Neural progenitor cell (in vitro differentiated cells): Measurements from ENCODE around the gene PARP8. TPM values are rescaled to one million over a fixed set of nuclear protein-coding genes. Genes with fewer than 3 reads are reported as not detected.

Experiments
- DNase-seq: peaks from one replicate; pipeline ENCODE4 v3.0.0-alpha.2; 2016; ENCODE audit warnings: low spot score
- H2AFZ ChIP-seq: fragments of 200-600 bp; sonication (generic); replicated peaks from 2 replicates; pipeline ENCODE4 v1.6.1; 2016; ENCODE audit warnings: antibody characterized with exemption
- H3F3A ChIP-seq: fragments of 200-600 bp; sonication (generic); 2 replicates; pipeline ENCODE4 v1.6.1; 2016; ENCODE audit warnings: antibody characterized with exemption, low read depth
- H3K27ac ChIP-seq: fragments of 200-600 bp; sonication (generic); 2 replicates; pipeline ENCODE4 v1.5.1; 2016; ENCODE audit warnings: mild to moderate bottlenecking
- H3K27me3 ChIP-seq: fragments of 200-600 bp; sonication (generic); 2 replicates; pipeline ENCODE4 v1.6.1; 2016; ENCODE audit warnings: mild to moderate bottlenecking, moderate library complexity
- H3K36me3 ChIP-seq: fragments of 200-600 bp; sonication (generic); 2 replicates; pipeline ENCODE4 v1.5.1; 2016
- H3K4me1 ChIP-seq: fragments of 200-600 bp; sonication (generic); 2 replicates; pipeline ENCODE4 v1.6.1; 2016; ENCODE audit warnings: mixed run types
- H3K4me2 ChIP-seq: fragments of 200-600 bp; sonication (generic); 2 replicates; pipeline ENCODE4 v1.6.1; 2016
- H3K4me3 ChIP-seq: fragments of 200-600 bp; sonication (generic); 2 replicates; pipeline ENCODE4 v1.5.1; 2016
- H3K79me2 ChIP-seq: fragments of 200-600 bp; sonication (generic); 2 replicates; pipeline ENCODE4 v1.6.1; 2016; ENCODE audit warnings: low read depth
- H3K9ac ChIP-seq: fragments of 200-600 bp; sonication (generic); 2 replicates; pipeline ENCODE4 v1.6.1; 2016
- H3K9me3 ChIP-seq: fragments of 200-600 bp; sonication (generic); 2 replicates; pipeline ENCODE4 v1.5.1; 2016; ENCODE audit warnings: low read depth
- H4K20me1 ChIP-seq: fragments of 200-600 bp; sonication (generic); 2 replicates; pipeline ENCODE4 v1.6.1; 2016; ENCODE audit warnings: low read depth
- H3K27ac Mint-ChIP-seq: 3 replicates; pipeline ENCODE4 v1.8.0; 2021; ENCODE audit warnings: mixed read lengths
- H3K27me3 Mint-ChIP-seq: 2 replicates; pipeline ENCODE4 v1.8.0; 2022; ENCODE audit warnings: low read depth, mild to moderate bottlenecking, inconsistent platforms, moderate library complexity, mixed read lengths; ENCODE audit not compliant: insufficient read depth
- H3K36me3 Mint-ChIP-seq: 3 replicates; pipeline ENCODE4 v1.8.0; 2021; ENCODE audit warnings: mixed read lengths
- H3K4me1 Mint-ChIP-seq: 3 replicates; pipeline ENCODE4 v1.8.0; 2021; ENCODE audit warnings: mixed read lengths
- H3K4me3 Mint-ChIP-seq: 3 replicates; pipeline ENCODE4 v1.8.0; 2021; ENCODE audit warnings: mild to moderate bottlenecking, moderate library complexity, mixed read lengths
- H3K9me3 Mint-ChIP-seq: 3 replicates; pipeline ENCODE4 v1.8.0; 2020; ENCODE audit warnings: mixed read lengths
- EZH2 ChIP-seq: fragments of 200-600 bp; sonication (generic); IDR thresholded peaks from 2 replicates; pipeline ENCODE4 v1.6.1; 2017; ENCODE audit warnings: antibody characterized with exemption, mild to moderate bottlenecking, moderate library complexity
- EZH2phosphoT487 ChIP-seq: fragments of 200-600 bp; sonication (generic); IDR thresholded peaks from 2 replicates; pipeline ENCODE4 v1.6.1; 2017; ENCODE audit warnings: antibody characterized with exemption
- total RNA-seq: library from RNA; depleted of rRNA; stranded (reverse); fragments of >200 nt; gene quantifications from 2 replicates; pipeline ENCODE4 v1.2.3, GENCODE V29; 2015; ENCODE audit warnings: low replicate concordance
- TF ChIP-seq, protein P1 (sequence below): fragments of 200-600 bp; sonication (generic); IDR thresholded peaks from 2 replicates; pipeline ENCODE4 v1.5.1; 2017; ENCODE audit warnings: antibody characterized with exemption, mild to moderate bottlenecking

PARP8 gene
- total RNA-seq, 1 donor from 2014 or later = 38.9 TPM

DNA sequence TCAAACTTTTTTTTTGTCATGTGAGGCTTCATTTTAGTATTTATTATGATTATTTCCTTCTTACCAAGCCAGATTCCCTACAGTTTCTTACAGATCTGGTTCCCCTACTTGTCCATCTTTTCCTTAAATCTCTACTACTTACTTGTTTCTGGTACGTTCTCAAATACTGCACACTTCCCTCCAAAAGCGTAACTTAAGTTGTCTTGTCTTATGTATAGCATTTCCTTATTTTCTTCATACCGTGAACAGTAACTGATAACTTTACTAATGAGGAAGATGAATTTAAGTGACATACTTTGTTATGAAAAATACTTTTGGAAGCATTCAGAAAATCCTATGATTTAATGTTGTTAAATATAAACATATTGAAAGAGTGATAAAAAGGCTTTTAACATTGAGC, 67.3 kb downstream of the PARP8 start:
- peaks cover 7% of the 10 kb centered on the region for H3K4me1 Mint-ChIP-seq

GRCh38 chr5:50738864-50739263, 72.4 kb downstream of the PARP8 start:
- Mint-ChIP-seq H3K9me3 (peaks cover 2% of the 10 kb centered on the region), H3K4me3 (no peak overlapping the region), H3K27ac (no peak overlapping the region), H3K4me1 (peaks cover 11% of the 10 kb centered on the region), H3K27me3 (no peaks in the 10 kb centered on the region), H3K36me3 (no peaks in the 10 kb centered on the region)
- Histone ChIP-seq H3K36me3 (no peaks in the 10 kb centered on the region), H3K4me1 (peaks cover 16% of the 10 kb centered on the region), H3K9me3 (no peaks in the 10 kb centered on the region), H4K20me1 (no peaks in the 10 kb centered on the region), H3K9ac (no peak overlapping the region), H2AFZ (no peak overlapping the region), H3K4me3 (no peak overlapping the region), H3K27ac (peak overlapping the region; percentile 41), H3K79me2 (peaks cover 81% of the 10 kb centered on the region), H3K27me3 (no peaks in the 10 kb centered on the region), H3K4me2 (no peak overlapping the region), H3F3A (no peaks in the 10 kb centered on the region)
- TF ChIP-seq EZH2phosphoT487 (no peak), EZH2 (no peak)
- TF ChIP-seq, protein P1, sequence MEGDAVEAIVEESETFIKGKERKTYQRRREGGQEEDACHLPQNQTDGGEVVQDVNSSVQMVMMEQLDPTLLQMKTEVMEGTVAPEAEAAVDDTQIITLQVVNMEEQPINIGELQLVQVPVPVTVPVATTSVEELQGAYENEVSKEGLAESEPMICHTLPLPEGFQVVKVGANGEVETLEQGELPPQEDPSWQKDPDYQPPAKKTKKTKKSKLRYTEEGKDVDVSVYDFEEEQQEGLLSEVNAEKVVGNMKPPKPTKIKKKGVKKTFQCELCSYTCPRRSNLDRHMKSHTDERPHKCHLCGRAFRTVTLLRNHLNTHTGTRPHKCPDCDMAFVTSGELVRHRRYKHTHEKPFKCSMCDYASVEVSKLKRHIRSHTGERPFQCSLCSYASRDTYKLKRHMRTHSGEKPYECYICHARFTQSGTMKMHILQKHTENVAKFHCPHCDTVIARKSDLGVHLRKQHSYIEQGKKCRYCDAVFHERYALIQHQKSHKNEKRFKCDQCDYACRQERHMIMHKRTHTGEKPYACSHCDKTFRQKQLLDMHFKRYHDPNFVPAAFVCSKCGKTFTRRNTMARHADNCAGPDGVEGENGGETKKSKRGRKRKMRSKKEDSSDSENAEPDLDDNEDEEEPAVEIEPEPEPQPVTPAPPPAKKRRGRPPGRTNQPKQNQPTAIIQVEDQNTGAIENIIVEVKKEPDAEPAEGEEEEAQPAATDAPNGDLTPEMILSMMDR = no peak
- DNase-seq = peak; percentile 20

More for the DNA sequence above, 67.3 kb downstream of the PARP8 start:
- Histone ChIP-seq H3K9me3 (no peaks in the 10 kb centered on the region), H3K4me2 (no peak overlapping the region), H3K27me3 (no peaks in the 10 kb centered on the region), H3K4me1 (peaks cover 25% of the 10 kb centered on the region), H4K20me1 (no peaks in the 10 kb centered on the region), H3K79me2 (peaks cover 99% of the 10 kb centered on the region), H2AFZ (no peak overlapping the region), H3K9ac (no peak overlapping the region), H3K27ac (no peak overlapping the region), H3K36me3 (no peaks in the 10 kb centered on the region), H3K4me3 (no peak overlapping the region), H3F3A (no peaks in the 10 kb centered on the region)
- TF ChIP-seq EZH2 (no peak), EZH2phosphoT487 (no peak)
- TF ChIP-seq, protein P1 = no peak
- DNase-seq = no peak
- no peaks in the 10 kb centered on the region for H3K27me3 Mint-ChIP-seq
- no peak overlapping the region for H3K27ac Mint-ChIP-seq
- H3K4me3 Mint-ChIP-seq = no peak overlapping the region
- H3K9me3 Mint-ChIP-seq = peaks cover 3% of the 10 kb centered on the region
- H3K36me3 Mint-ChIP-seq = no peaks in the 10 kb centered on the region

DNA sequence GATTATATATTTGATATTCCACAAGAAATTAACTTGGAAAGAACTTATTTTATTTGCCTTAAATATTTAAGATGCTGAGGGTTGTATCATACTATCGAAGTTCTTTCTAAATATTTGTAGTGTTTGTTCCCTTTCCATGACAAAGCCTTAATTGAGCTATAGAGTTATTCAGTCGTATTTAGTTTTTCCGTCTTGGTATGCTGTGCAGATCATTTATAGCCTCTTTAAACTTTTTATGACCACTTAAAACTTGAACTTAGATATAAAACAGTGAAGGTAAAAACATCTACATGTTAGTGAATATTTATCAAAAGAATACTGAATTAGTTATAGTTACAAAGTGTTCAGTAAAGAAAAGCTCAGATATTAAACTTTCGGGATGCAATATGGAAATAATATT, 74.4 kb downstream of the PARP8 start:
- H2AFZ ChIP-seq = no peak overlapping the region
- peaks cover 17% of the 10 kb centered on the region for H3K4me1 ChIP-seq
- H3K9me3 ChIP-seq = no peaks in the 10 kb centered on the region
- Mint-ChIP-seq H3K4me1 (peaks cover 13% of the 10 kb centered on the region), H3K27me3 (no peaks in the 10 kb centered on the region), H3K36me3 (peaks cover under 1% of the 10 kb centered on the region), H3K4me3 (no peak overlapping the region), H3K9me3 (peaks cover 2% of the 10 kb centered on the region), H3K27ac (no peak overlapping the region)
- H3K79me2 ChIP-seq = peaks cover 80% of the 10 kb centered on the region
- H3F3A ChIP-seq = no peaks in the 10 kb centered on the region
- TF ChIP-seq EZH2 = no peak
- TF ChIP-seq EZH2phosphoT487 = no peak
- TF ChIP-seq, protein P1 = no peak
- H3K27ac ChIP-seq = no peak overlapping the region
- H3K4me3 ChIP-seq = no peak overlapping the region
- no peaks in the 10 kb centered on the region for H3K36me3 ChIP-seq
- no peaks in the 10 kb centered on the region for H4K20me1 ChIP-seq
- DNase-seq = no peak
- no peak overlapping the region for H3K4me2 ChIP-seq
- H3K9ac ChIP-seq = no peak overlapping the region
- no peaks in the 10 kb centered on the region for H3K27me3 ChIP-seq
